HEK293 (cell line): ENCODE data around the gene NFKBIA.

ENCODE experiments used
- CTCF ChIA-PET: fragments of 350-600 bp; formaldehyde crosslinking; extraction: SDS; loops from one replicate; lab custom pipeline; 2021; ENCODE audit warnings: antibody characterized with exemption; lab: Yijun Ruan, JAX
- POLR2A ChIA-PET: fragments of 300-600 bp; formaldehyde crosslinking; extraction: SDS; loops from one replicate; lab custom pipeline; 2020; ENCODE audit warnings: antibody characterized with exemption, inconsistent platforms; lab: Yijun Ruan, JAX
- H3K27ac ChIP-seq: fragments of 200-500 bp; sonication (Bioruptor generic); 2 replicates; pipeline ENCODE4 v1.5.1; 2014; ENCODE audit warnings: low read depth, low read length, control low read depth, inconsistent platforms; ENCODE audit errors: extremely low read depth
- H3K36me3 ChIP-seq, 2 experiments: fragments of 200-500 bp in 1 of 2; sonication (Bioruptor generic) in 1 of 2; 1 replicate in 1 of 2; 2 replicates in 1 of 2; pipeline ENCODE4 v1.5.1; 2014 to 2017; ENCODE audit warnings: inconsistent platforms in 2 of 2, low read length in 2 of 2; ENCODE audit not compliant: control insufficient read depth in 2 of 2, insufficient read depth in 1 of 2
- H3K4me1 ChIP-seq: fragments of 200-500 bp; sonication (Bioruptor generic); 2 replicates; pipeline ENCODE4 v1.5.1; 2014; ENCODE audit warnings: mild to moderate bottlenecking, low read length, inconsistent platforms; ENCODE audit not compliant: control insufficient read depth, insufficient read depth
- H3K4me3 ChIP-seq: 2 replicates; pipeline ENCODE4 v1.5.1; 2011; ENCODE audit warnings: low read depth, mild to moderate bottlenecking, control low read depth, low read length, moderate library complexity
- H3K9me3 ChIP-seq: fragments of 200-500 bp; sonication (Bioruptor generic); 2 replicates; pipeline ENCODE4 v1.5.1; 2014; ENCODE audit warnings: low read depth, low read length, inconsistent platforms; ENCODE audit not compliant: control insufficient read depth, insufficient read depth
- EGR2 ChIP-seq: fragments of 450-650 bp; formaldehyde crosslinking; IDR thresholded peaks from 2 replicates; pipeline ENCODE4 v1.5.1; 2016; ENCODE audit warnings: low read depth, missing biosample characterization, missing genetic modification characterization
- HOXC10 ChIP-seq: sonication (generic); formaldehyde crosslinking; IDR thresholded peaks from 2 replicates; pipeline ENCODE4 v1.8.1; 2023; ENCODE audit warnings: mild to moderate bottlenecking, missing genetic modification reagents
- KLF1 ChIP-seq: fragments of 450-650 bp; formaldehyde crosslinking; IDR thresholded peaks from 2 replicates; pipeline ENCODE4 v1.5.1; 2016; ENCODE audit warnings: missing biosample characterization, missing genetic modification characterization
- KLF8 ChIP-seq: fragments of 450-650 bp; formaldehyde crosslinking; IDR thresholded peaks from 2 replicates; pipeline ENCODE4 v1.5.1; 2016; ENCODE audit warnings: missing biosample characterization, missing genetic modification characterization
- KLF9 ChIP-seq: fragments of 450-650 bp; formaldehyde crosslinking; IDR thresholded peaks from 2 replicates; pipeline ENCODE4 v1.5.1; 2016; ENCODE audit warnings: missing biosample characterization, missing genetic modification characterization, low read depth
- OSR2 ChIP-seq: fragments of 450-650 bp; formaldehyde crosslinking; IDR thresholded peaks from 2 replicates; pipeline ENCODE4 v1.5.1; 2016; ENCODE audit warnings: missing biosample characterization, missing genetic modification characterization
- RBAK ChIP-seq: fragments of 450-650 bp; formaldehyde crosslinking; IDR thresholded peaks from 2 replicates; pipeline ENCODE4 v1.5.1; 2016; ENCODE audit warnings: missing biosample characterization, missing genetic modification characterization
- ZBTB17 ChIP-seq: fragments of 450-650 bp; formaldehyde crosslinking; IDR thresholded peaks from 2 replicates; pipeline ENCODE4 v1.5.1; 2016; ENCODE audit warnings: missing biosample characterization, missing genetic modification characterization
- ZBTB21 ChIP-seq: fragments of 450-650 bp; formaldehyde crosslinking; IDR thresholded peaks from 2 replicates; pipeline ENCODE4 v1.5.1; 2017; ENCODE audit warnings: missing biosample characterization, missing genetic modification characterization
- ZBTB48 ChIP-seq: fragments of 450-650 bp; formaldehyde crosslinking; IDR thresholded peaks from 2 replicates; pipeline ENCODE4 v1.5.1; 2016; ENCODE audit warnings: missing biosample characterization, missing genetic modification characterization
- ZFP37 ChIP-seq: fragments of 450-650 bp; formaldehyde crosslinking; IDR thresholded peaks from 2 replicates; pipeline ENCODE4 v1.5.1; 2016; ENCODE audit warnings: missing biosample characterization, missing genetic modification characterization
- ZNF112 ChIP-seq: fragments of 450-650 bp; formaldehyde crosslinking; IDR thresholded peaks from 2 replicates; pipeline ENCODE4 v1.5.0; 2017; ENCODE audit warnings: missing biosample characterization, missing genetic modification characterization
- ZNF175 ChIP-seq: fragments of 450-650 bp; formaldehyde crosslinking; IDR thresholded peaks from 2 replicates; pipeline ENCODE4 v1.5.1; 2016; ENCODE audit warnings: missing biosample characterization, missing genetic modification characterization
- ZNF239 ChIP-seq: fragments of 450-650 bp; formaldehyde crosslinking; IDR thresholded peaks from 2 replicates; pipeline ENCODE4 v1.5.1; 2016; ENCODE audit warnings: missing biosample characterization, missing genetic modification characterization
- ZNF335 ChIP-seq: fragments of 450-650 bp; formaldehyde crosslinking; conservative IDR thresholded peaks from 2 replicates; pipeline ENCODE4 v1.5.1; 2016; ENCODE audit warnings: missing biosample characterization, missing genetic modification characterization
- ZNF426 ChIP-seq: fragments of 450-650 bp; formaldehyde crosslinking; IDR thresholded peaks from 2 replicates; pipeline ENCODE4 v1.5.1; 2017; ENCODE audit warnings: missing biosample characterization, missing genetic modification characterization, mild to moderate bottlenecking, inconsistent platforms, moderate library complexity
- ZNF433 ChIP-seq: fragments of 450-650 bp; formaldehyde crosslinking; IDR thresholded peaks from 2 replicates; pipeline ENCODE4 v1.5.1; 2016; ENCODE audit warnings: missing biosample characterization, missing genetic modification characterization, low read depth
- ZNF521 ChIP-seq: fragments of 450-650 bp; formaldehyde crosslinking; IDR thresholded peaks from 2 replicates; pipeline ENCODE4 v1.5.1; 2017; ENCODE audit warnings: missing biosample characterization, mild to moderate bottlenecking, missing genetic modification characterization
- ZNF623 ChIP-seq: fragments of 450-650 bp; formaldehyde crosslinking; IDR thresholded peaks from 2 replicates; pipeline ENCODE4 v1.5.1; 2016; ENCODE audit warnings: missing biosample characterization, missing genetic modification characterization
- ZNF677 ChIP-seq: fragments of 450-650 bp; IDR thresholded peaks from 2 replicates; pipeline ENCODE4 v1.5.0; 2018; ENCODE audit warnings: missing biosample characterization, mild to moderate bottlenecking, missing genetic modification characterization, moderate library complexity
- ZNF701 ChIP-seq: fragments of 450-650 bp; formaldehyde crosslinking; IDR thresholded peaks from 2 replicates; pipeline ENCODE4 v1.5.1; 2016; ENCODE audit warnings: missing biosample characterization, missing genetic modification characterization
- ZNF776 ChIP-seq: fragments of 450-650 bp; formaldehyde crosslinking; IDR thresholded peaks from 2 replicates; pipeline ENCODE4 v1.5.0; 2017; ENCODE audit warnings: missing biosample characterization, missing genetic modification characterization, borderline replicate concordance
- ZSCAN16 ChIP-seq: fragments of 450-650 bp; formaldehyde crosslinking; IDR thresholded peaks from 2 replicates; pipeline ENCODE4 v1.5.1; 2016; ENCODE audit warnings: missing biosample characterization, missing genetic modification characterization
- TF ChIP-seq, protein P1 (sequence below): fragments of 450-650 bp; formaldehyde crosslinking; IDR thresholded peaks from 2 replicates; pipeline ENCODE4 v1.5.1; 2017; ENCODE audit warnings: missing biosample characterization, missing genetic modification characterization
- TF ChIP-seq, protein P2 (sequence below): IDR thresholded peaks from 2 replicates; pipeline ENCODE4 v1.6.1; 2011; ENCODE audit warnings: mild to moderate bottlenecking, low read depth, low read length, borderline replicate concordance
- TF ChIP-seq, protein P3 (sequence below): fragments of 450-650 bp; formaldehyde crosslinking; IDR thresholded peaks from 2 replicates; pipeline ENCODE4 v1.5.1; 2016; ENCODE audit warnings: missing biosample characterization, missing genetic modification characterization
- TF ChIP-seq, protein P4 (sequence below): fragments of 450-650 bp; formaldehyde crosslinking; IDR thresholded peaks from 2 replicates; pipeline ENCODE4 v1.5.1; 2016; ENCODE audit warnings: missing biosample characterization, missing genetic modification characterization
- TF ChIP-seq, protein P5 (sequence below): fragments of 450-650 bp; formaldehyde crosslinking; IDR thresholded peaks from 2 replicates; pipeline ENCODE4 v1.5.1; 2016; ENCODE audit warnings: missing biosample characterization, missing genetic modification characterization
- TF ChIP-seq, protein P6 (sequence below): fragments of 450-650 bp; formaldehyde crosslinking; IDR thresholded peaks from 2 replicates; pipeline ENCODE4 v1.5.1; 2016; ENCODE audit warnings: missing biosample characterization, missing genetic modification characterization

NFKBIA gene

DNA sequence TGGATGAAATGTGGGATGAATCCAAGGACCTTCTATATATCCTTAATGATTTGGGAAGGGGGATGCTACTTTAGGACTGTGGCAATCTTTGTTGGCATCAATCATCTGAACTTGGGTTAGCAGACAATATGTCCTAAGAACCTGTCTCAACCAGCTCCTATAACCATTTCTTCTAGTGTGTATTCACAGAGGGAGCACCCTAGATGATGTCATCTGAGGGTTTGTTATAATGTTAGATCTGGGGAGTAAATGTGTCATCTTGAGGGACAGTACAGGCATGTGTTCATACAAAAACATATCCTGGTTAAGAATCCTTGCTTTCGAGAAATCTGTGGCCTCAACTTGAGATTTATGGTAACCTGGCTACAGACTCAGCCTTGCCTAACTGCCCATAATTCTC lies 41.9 kb upstream of the NFKBIA start (continued):
- TF ChIP-seq, protein P1, sequence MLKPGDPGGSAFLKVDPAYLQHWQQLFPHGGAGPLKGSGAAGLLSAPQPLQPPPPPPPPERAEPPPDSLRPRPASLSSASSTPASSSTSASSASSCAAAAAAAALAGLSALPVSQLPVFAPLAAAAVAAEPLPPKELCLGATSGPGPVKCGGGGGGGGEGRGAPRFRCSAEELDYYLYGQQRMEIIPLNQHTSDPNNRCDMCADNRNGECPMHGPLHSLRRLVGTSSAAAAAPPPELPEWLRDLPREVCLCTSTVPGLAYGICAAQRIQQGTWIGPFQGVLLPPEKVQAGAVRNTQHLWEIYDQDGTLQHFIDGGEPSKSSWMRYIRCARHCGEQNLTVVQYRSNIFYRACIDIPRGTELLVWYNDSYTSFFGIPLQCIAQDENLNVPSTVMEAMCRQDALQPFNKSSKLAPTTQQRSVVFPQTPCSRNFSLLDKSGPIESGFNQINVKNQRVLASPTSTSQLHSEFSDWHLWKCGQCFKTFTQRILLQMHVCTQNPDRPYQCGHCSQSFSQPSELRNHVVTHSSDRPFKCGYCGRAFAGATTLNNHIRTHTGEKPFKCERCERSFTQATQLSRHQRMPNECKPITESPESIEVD, result no peak
- no peak for TF ChIP-seq ZNF175 (tag by site-specific recombination)
- TF ChIP-seq, protein P2, sequence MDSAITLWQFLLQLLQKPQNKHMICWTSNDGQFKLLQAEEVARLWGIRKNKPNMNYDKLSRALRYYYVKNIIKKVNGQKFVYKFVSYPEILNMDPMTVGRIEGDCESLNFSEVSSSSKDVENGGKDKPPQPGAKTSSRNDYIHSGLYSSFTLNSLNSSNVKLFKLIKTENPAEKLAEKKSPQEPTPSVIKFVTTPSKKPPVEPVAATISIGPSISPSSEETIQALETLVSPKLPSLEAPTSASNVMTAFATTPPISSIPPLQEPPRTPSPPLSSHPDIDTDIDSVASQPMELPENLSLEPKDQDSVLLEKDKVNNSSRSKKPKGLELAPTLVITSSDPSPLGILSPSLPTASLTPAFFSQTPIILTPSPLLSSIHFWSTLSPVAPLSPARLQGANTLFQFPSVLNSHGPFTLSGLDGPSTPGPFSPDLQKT, result no peak
- TF ChIP-seq, protein P3, sequence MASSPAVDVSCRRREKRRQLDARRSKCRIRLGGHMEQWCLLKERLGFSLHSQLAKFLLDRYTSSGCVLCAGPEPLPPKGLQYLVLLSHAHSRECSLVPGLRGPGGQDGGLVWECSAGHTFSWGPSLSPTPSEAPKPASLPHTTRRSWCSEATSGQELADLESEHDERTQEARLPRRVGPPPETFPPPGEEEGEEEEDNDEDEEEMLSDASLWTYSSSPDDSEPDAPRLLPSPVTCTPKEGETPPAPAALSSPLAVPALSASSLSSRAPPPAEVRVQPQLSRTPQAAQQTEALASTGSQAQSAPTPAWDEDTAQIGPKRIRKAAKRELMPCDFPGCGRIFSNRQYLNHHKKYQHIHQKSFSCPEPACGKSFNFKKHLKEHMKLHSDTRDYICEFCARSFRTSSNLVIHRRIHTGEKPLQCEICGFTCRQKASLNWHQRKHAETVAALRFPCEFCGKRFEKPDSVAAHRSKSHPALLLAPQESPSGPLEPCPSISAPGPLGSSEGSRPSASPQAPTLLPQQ (tag by site-specific recombination), result no peak
- no peak for TF ChIP-seq ZNF426 (tag by site-specific recombination)
- TF ChIP-seq RBAK (tag by site-specific recombination), result no peak
- TF ChIP-seq ZNF521, result no peak
- no peak for TF ChIP-seq ZNF776 (tag by site-specific recombination)
- TF ChIP-seq ZNF677 (tag by site-specific recombination), result no peak
- no peak for TF ChIP-seq ZNF433
- TF ChIP-seq ZNF701, result no peak
- no peak for TF ChIP-seq ZNF112 (tag by site-specific recombination)

DNA sequence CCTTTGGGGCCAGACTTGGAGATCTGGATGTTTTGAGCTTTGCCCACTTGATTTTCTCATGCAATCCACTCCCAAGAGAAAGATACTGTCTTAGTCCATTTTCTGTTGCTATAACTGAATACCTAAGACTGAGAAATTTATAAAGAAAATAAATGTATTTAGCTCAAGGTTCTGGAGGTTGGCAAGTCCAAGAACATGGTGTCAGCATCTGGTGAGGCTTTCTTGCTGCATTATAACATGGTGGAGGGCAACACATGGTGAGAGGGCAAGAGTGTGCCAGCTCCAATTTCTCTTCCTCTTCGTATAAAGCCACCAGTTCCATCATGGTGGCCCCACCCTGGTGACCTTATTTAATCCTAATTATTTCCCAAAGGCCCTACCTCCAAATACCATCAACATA lies 39.6 kb upstream of the NFKBIA start:
- H3K9me3 ChIP-seq, result no peaks in the 10 kb centered on the region
- H3K4me3 ChIP-seq, result no peak overlapping the region
- ChIA-PET CTCF (interaction anchor here (1.2 kb wide), 1 partner anchor 9 kb away, joined by 6 read pairs; no protein-coding TSS in a partner anchor), POLR2A (no interaction called here)
- TF ChIP-seq ZBTB48 (tag by site-specific recombination) (no peak), ZSCAN16 (tag by site-specific recombination) (no peak), ZNF239 (tag by site-specific recombination) (no peak), ZNF335 (tag by site-specific recombination) (no peak), ZBTB21 (tag by site-specific recombination) (no peak), KLF9 (tag by site-specific recombination) (no peak), OSR2 (tag by site-specific recombination) (no peak), HOXC10 (no peak), ZFP37 (tag by site-specific recombination) (no peak), ZNF623 (no peak), ZBTB17 (tag by site-specific recombination) (no peak), EGR2 (no peak), KLF8 (tag by site-specific recombination) (no peak), KLF1 (no peak)
- TF ChIP-seq, protein P4, sequence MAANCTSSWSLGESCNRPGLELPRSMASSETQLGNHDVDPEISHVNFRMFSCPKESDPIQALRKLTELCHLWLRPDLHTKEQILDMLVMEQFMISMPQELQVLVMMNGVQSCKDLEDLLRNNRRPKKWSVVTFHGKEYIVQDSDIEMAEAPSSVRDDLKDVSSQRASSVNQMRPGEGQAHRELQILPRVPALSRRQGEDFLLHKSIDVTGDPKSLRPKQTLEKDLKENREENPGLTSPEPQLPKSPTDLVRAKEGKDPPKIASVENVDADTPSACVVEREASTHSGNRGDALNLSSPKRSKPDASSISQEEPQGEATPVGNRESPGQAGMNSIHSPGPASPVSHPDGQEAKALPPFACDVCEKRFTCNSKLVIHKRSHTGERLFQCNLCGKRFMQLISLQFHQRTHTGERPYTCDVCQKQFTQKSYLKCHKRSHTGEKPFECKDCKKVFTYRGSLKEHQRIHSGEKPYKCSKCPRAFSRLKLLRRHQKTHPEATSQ (tag by site-specific recombination), result no peak
- TF ChIP-seq, protein P5, sequence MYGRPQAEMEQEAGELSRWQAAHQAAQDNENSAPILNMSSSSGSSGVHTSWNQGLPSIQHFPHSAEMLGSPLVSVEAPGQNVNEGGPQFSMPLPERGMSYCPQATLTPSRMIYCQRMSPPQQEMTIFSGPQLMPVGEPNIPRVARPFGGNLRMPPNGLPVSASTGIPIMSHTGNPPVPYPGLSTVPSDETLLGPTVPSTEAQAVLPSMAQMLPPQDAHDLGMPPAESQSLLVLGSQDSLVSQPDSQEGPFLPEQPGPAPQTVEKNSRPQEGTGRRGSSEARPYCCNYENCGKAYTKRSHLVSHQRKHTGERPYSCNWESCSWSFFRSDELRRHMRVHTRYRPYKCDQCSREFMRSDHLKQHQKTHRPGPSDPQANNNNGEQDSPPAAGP (tag by site-specific recombination), result no peak
- TF ChIP-seq, protein P6, sequence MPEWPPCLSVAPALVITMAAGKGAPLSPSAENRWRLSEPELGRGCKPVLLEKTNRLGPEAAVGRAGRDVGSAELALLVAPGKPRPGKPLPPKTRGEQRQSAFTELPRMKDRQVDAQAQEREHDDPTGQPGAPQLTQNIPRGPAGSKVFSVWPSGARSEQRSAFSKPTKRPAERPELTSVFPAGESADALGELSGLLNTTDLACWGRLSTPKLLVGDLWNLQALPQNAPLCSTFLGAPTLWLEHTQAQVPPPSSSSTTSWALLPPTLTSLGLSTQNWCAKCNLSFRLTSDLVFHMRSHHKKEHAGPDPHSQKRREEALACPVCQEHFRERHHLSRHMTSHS, result no peak
- no peaks in the 10 kb centered on the region for H3K36me3 ChIP-seq
- H3K27ac ChIP-seq, result no peak overlapping the region
- no peaks in the 10 kb centered on the region for H3K4me1 ChIP-seq
